HepG2 (cell line): ENCODE results near the gene SIRPA.

ENCODE experiments used
- NAIF1 ChIP-seq: sonication (generic); formaldehyde crosslinking; IDR thresholded peaks from 2 replicates; pipeline ENCODE4 v1.5.0; 2020; ENCODE audit warnings: mild to moderate bottlenecking, missing genetic modification reagents, borderline replicate concordance
- POLR2A ChIP-seq, 2 experiments: IDR thresholded peaks; 2 replicates each; pipeline ENCODE4 v1.6.1; 2011; ENCODE audit warnings: low read depth in 2 of 2, low read length in 2 of 2, mild to moderate bottlenecking in 1 of 2, moderate library complexity in 1 of 2; ENCODE audit not compliant: insufficient read depth in 1 of 2
- SP2 ChIP-seq: sonication (generic); formaldehyde crosslinking; IDR thresholded peaks from 2 replicates; pipeline ENCODE4 v1.5.1; 2020; ENCODE audit warnings: mild to moderate bottlenecking, missing genetic modification reagents
- ZNF773 ChIP-seq: sonication (generic); formaldehyde crosslinking; IDR thresholded peaks from 2 replicates; pipeline ENCODE4 v1.4.0; 2020; ENCODE audit warnings: missing genetic modification reagents, borderline replicate concordance
- TF ChIP-seq, protein P1 (sequence below): sonication (generic); formaldehyde crosslinking; IDR thresholded peaks from 2 replicates; pipeline ENCODE4 v1.5.0; 2020; ENCODE audit warnings: mild to moderate bottlenecking, missing genetic modification reagents, moderate library complexity
- TF ChIP-seq, protein P2 (sequence below): sonication (generic); formaldehyde crosslinking; IDR thresholded peaks from 2 replicates; pipeline ENCODE4 v1.4.0; 2020; ENCODE audit warnings: missing genetic modification reagents, mild to moderate bottlenecking, borderline replicate concordance

DNA sequence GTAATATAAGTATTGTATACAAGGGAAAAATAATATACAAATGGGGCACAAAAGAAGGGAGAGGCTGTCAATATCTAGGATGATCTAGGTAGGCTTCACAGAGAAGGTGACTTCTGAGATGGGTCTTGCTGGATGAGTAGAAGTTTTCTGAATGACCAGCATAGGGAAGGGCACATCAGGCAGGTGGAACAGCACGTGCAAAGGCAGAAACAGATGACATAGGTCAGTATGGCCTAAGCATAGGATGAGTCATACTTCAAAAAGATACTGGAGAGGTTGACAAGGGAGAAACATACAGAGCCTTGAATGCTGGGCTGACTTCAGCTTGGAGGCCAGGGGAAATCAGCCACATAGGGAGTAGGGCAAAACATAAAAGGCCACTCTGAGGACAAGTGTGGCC is 31.9 kb upstream of the SIRPA start:
- no peak for TF ChIP-seq POLR2A (IDR thresholded peaks at IDR 0.05; ENCODE audit: insufficient read depth in 1 of 2, low read depth in 2 of 2, low read length in 2 of 2)
- TF ChIP-seq NAIF1 (CRISPR knock-in tag), result no peak
- no peak for TF ChIP-seq SP2 (CRISPR knock-in tag)
- TF ChIP-seq, protein P1, sequence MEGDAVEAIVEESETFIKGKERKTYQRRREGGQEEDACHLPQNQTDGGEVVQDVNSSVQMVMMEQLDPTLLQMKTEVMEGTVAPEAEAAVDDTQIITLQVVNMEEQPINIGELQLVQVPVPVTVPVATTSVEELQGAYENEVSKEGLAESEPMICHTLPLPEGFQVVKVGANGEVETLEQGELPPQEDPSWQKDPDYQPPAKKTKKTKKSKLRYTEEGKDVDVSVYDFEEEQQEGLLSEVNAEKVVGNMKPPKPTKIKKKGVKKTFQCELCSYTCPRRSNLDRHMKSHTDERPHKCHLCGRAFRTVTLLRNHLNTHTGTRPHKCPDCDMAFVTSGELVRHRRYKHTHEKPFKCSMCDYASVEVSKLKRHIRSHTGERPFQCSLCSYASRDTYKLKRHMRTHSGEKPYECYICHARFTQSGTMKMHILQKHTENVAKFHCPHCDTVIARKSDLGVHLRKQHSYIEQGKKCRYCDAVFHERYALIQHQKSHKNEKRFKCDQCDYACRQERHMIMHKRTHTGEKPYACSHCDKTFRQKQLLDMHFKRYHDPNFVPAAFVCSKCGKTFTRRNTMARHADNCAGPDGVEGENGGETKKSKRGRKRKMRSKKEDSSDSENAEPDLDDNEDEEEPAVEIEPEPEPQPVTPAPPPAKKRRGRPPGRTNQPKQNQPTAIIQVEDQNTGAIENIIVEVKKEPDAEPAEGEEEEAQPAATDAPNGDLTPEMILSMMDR, result no peak
- TF ChIP-seq, protein P2, sequence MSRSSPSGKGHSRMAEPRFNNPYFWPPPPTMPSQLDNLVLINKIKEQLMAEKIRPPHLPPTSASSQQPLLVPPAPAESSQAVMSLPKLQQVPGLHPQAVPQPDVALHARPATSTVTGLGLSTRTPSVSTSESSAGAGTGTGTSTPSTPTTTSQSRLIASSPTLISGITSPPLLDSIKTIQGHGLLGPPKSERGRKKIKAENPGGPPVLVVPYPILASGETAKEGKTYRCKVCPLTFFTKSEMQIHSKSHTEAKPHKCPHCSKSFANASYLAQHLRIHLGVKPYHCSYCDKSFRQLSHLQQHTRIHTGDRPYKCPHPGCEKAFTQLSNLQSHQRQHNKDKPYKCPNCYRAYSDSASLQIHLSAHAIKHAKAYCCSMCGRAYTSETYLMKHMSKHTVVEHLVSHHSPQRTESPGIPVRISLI (CRISPR knock-in tag), result no peak
- no peak for TF ChIP-seq ZNF773 (CRISPR knock-in tag)
